Heart right ventricle (tissue), 16 donors: ENCODE measurements around the gene DUSP14. TPM values are rescaled to one million over a fixed set of nuclear protein-coding genes. Genes with fewer than 3 reads are reported as not detected.

Experiments
- ATAC-seq, 8 donors: fragments of 200-7000 bp; cut with Tn5 transposase; one replicate each; pipeline ENCODE4 v1.9.1; 2020; ENCODE audit warnings: mild to moderate bottlenecking in 8 of 8, moderate library complexity in 8 of 8, moderate number of reproducible peaks in 1 of 8
- DNase-seq, 2 donors: peaks; one replicate each; pipeline ENCODE4 v3.0.0-alpha.2; 2020
- H3K27ac ChIP-seq, 10 donors: fragments of 200-600 bp; sonication (generic) in 2 of 10; one replicate each; pipeline versions ENCODE4 v1.5.0 to v1.8.0; 2020 to 2022; ENCODE audit warnings: mild to moderate bottlenecking in 3 of 10
- H3K27me3 ChIP-seq, 7 donors: fragments of 200-600 bp; one replicate each; pipeline ENCODE4 v1.8.0; 2021 to 2022; ENCODE audit warnings: mild to moderate bottlenecking in 2 of 7
- H3K36me3 ChIP-seq, 9 donors: fragments of 200-600 bp; sonication (generic) in 1 of 9; one replicate each; pipeline versions ENCODE4 v1.5.0 to v1.8.0; 2020 to 2022; ENCODE audit warnings: mild to moderate bottlenecking in 2 of 9
- H3K4me1 ChIP-seq, 9 donors: fragments of 200-600 bp; sonication (generic) in 1 of 9; one replicate each; pipeline versions ENCODE4 v1.5.0 to v1.8.0; 2020 to 2022; ENCODE audit warnings: mild to moderate bottlenecking in 4 of 9
- H3K4me3 ChIP-seq, 10 donors: fragments of 200-600 bp; sonication (generic) in 2 of 10; one replicate each; pipeline versions ENCODE4 v1.5.0 to v1.8.0; 2020 to 2022; ENCODE audit warnings: mild to moderate bottlenecking in 7 of 10, moderate library complexity in 2 of 10
- H3K9me3 ChIP-seq, 11 donors: fragments of 200-600 bp in 10 of 11; sonication (generic) in 2 of 11; one replicate each; pipeline versions ENCODE4 v1.5.0 to v1.8.0; 2013 to 2022; ENCODE audit warnings: mild to moderate bottlenecking in 2 of 11, control low read depth in 1 of 11, moderate library complexity in 1 of 11
- CTCF ChIP-seq, 9 donors: fragments of 200-600 bp; sonication (generic) in 2 of 9; IDR thresholded peaks; one replicate each; pipeline versions ENCODE4 v1.5.0 to v1.8.0; 2021 to 2022; ENCODE audit warnings: antibody characterized with exemption in 9 of 9, mild to moderate bottlenecking in 5 of 9, moderate library complexity in 1 of 9
- WGBS, 2 donors: extraction: QIAGEN DNeasy Blood & Tissue Kit; methylation state at CpG; one replicate each; pipeline ENCODE4 v1.1.7; 2013; ENCODE audit warnings: inconsistent platforms in 1 of 2; 5-methylcytosine and 5-hydroxymethylcytosine counted together
- intact Hi-C, 10 donors: fragments of 100-400 bp; cut with DNase I; formaldehyde crosslinking; loops; one replicate each; pipeline versions ENCODE4 v1.11.1 to v1.14.2; 2022
- polyA plus RNA-seq, 2 donors: library from polyadenylated mRNA; stranded (reverse); fragments of 200-250 nt; gene quantifications; one replicate each; pipeline ENCODE4 v1.2.3, GENCODE V29; 2013
- total RNA-seq, 10 donors: library from RNA; stranded (reverse); fragmentation: NEBNext Ultra II Directional in 3 of 10; extraction: Animal tissue kit (Norgen Biotek cat#: 25700) in 3 of 10; gene quantifications; one replicate each; pipeline versions ENCODE4 v1.2.1 to v1.2.4, GENCODE V29; 2021 to 2023
- donor health status: Arrhythmogenic right ventricular cardiomyopathy.
- donor health status: ischemic (EF 13 %, LVEDD 7.1; RV severe dilation, severe dysfunction).
- donor health status: healthy with polysubstance abuse.
- donor health status: DM: no; HTN: yes; CAD: no.
- donor health status: DM: no; HTN: no; CAD: no.
- donor health status: ischemic (EF 25% LVEDD 6.9; RV normal size, moderate dysfunction).
- donor health status: ischemic (EF 25% LVEDD 5.7; RV mildly dilated, moderate dysfunction).
- donor health status: healthy.
- donor health status: DM: yes; HTN: yes; CAD: no.
- donor health status: Ischemic cardiomyopathy.
- donor health status: ischemic (EF 35%, LVEDD 5.7; RV mildly dilated, moderate dysfunction).
- donor health status: nonischemic (EF 11% LVEDD 7.7; RV severe dilation, severe dysfunction).
- donor health status: DM: yes; HTN: yes; CAD: no.
- donor health status: PGD.
- donor health status: ischemic (EF 29% LVEDD 5.4; RV normal size, mild dysfunction).
- donor health status: nonischemic (EF 23%, LVEDD 6.1; RV moderate dilation, normal function).

The DUSP14 gene
- total and polyA plus RNA-seq, 12 donors = 6.0 to 21.7 (median 18.5) TPM

- intact Hi-C loops = no loop called here
- TF ChIP-seq CTCF (IDR thresholded peaks at IDR 0.05) = no peak
- H3K27ac ChIP-seq = no peak overlapping the region
- H3K4me1 ChIP-seq = peaks cover 0 to 14% (median 0%) of the 10 kb centered on the region in 9 donors
- no peak for ATAC-seq
- H3K4me3 ChIP-seq = no peak overlapping the region
- H3K36me3 ChIP-seq = peaks cover 0 to 91% (median 16%) of the 10 kb centered on the region in 9 donors
- no peaks in the 10 kb centered on the region for H3K27me3 ChIP-seq
- no peaks in the 10 kb centered on the region for H3K9me3 ChIP-seq
- 92 to 95% methylated on average over 4 of the region's 4 CpGs for WGBS, 2 donors
- DNase-seq = no peak
These were observed 28.2 kb downstream of the DUSP14 start for GRCh38 chr17:37517881-37518280.

GRCh38 chr17:37518826-37519225, 29.1 kb downstream of the DUSP14 start:
- Histone ChIP-seq H3K9me3 (no peaks in the 10 kb centered on the region), H3K36me3 (peaks cover 0 to 91% (median 16%) of the 10 kb centered on the region in 9 donors), H3K27me3 (no peaks in the 10 kb centered on the region), H3K4me1 (peaks cover 0 to 14% (median 0%) of the 10 kb centered on the region in 9 donors), H3K4me3 (no peak overlapping the region), H3K27ac (no peak overlapping the region)
- ATAC-seq = no peak
- intact Hi-C loops = no loop called here
- TF ChIP-seq CTCF (IDR thresholded peaks at IDR 0.05) = peak in 3 of 9 donors; percentile 5 to 9 (median 6)
- 81 to 82% methylated on average over 8 of the region's 8 CpGs for WGBS, 2 donors
- no peak for DNase-seq

- DNase-seq (no peak), ATAC-seq (no peak)
- Histone ChIP-seq H3K27ac (no peak overlapping the region), H3K4me3 (no peak overlapping the region), H3K4me1 (peaks cover 0 to 14% (median 0%) of the 10 kb centered on the region in 9 donors), H3K9me3 (no peaks in the 10 kb centered on the region), H3K36me3 (peaks cover 0 to 93% (median 20%) of the 10 kb centered on the region in 9 donors), H3K27me3 (no peaks in the 10 kb centered on the region)
- intact Hi-C loops = no loop called here
- no peak for TF ChIP-seq CTCF (IDR thresholded peaks at IDR 0.05)
- 74 to 77% methylated on average over 5 of the region's 5 CpGs for WGBS, 2 donors
These were observed 29.7 kb downstream of the DUSP14 start for GRCh38 chr17:37519251-37519985.

GRCh38 chr17:37520174-37520573, 30.5 kb downstream of the DUSP14 start:
- WGBS, 2 donors = 88 to 91% methylated on average over 8 of the region's 8 CpGs
- no peaks in the 10 kb centered on the region for H3K9me3 ChIP-seq
- no peak overlapping the region for H3K27ac ChIP-seq
- no peaks in the 10 kb centered on the region for H3K27me3 ChIP-seq
- intact Hi-C loops = no loop called here
- H3K4me1 ChIP-seq = peaks cover 0 to 14% (median 0%) of the 10 kb centered on the region in 9 donors
- no peak overlapping the region for H3K4me3 ChIP-seq
- peak in 1 of 8 donors; percentile 11 for ATAC-seq
- TF ChIP-seq CTCF (IDR thresholded peaks at IDR 0.05) = no peak
- no peak for DNase-seq
- peaks cover 0 to 93% (median 20%) of the 10 kb centered on the region in 9 donors for H3K36me3 ChIP-seq
